ENCODE data around the gene ADCY1. TPM values are rescaled to one million over a fixed set of nuclear protein-coding genes. Genes with fewer than 3 reads are reported as not detected.
"Not testable (repeated sequence)": the region's sequence is repeated elsewhere in the genome, so short reads cannot be mapped to it uniquely, and the experiment has no call there.

ADCY1 gene
- polyA plus RNA-seq, 1 experiment = 0.15 TPM

GRCh38 chr7:45726883-45727282, 152.7 kb downstream of the ADCY1 start:
- no peak for DNase-seq (ENCODE audit: low read depth, low spot score)
- ChIA-PET POLR2A (no interaction called here), CTCF (no interaction called here)
- H3K4me3 ChIP-seq (ENCODE audit: low read depth, low read length) = no peak overlapping the region
- peaks cover 6% of the 10 kb centered on the region; the same call in 1 of the 2 replicates for H3K9me3 ChIP-seq (ENCODE audit: control insufficient read depth, insufficient read depth, low read length)
- H3K27me3 ChIP-seq (ENCODE audit: control insufficient read depth, insufficient read depth, low read length) = no peaks in the 10 kb centered on the region
- TF ChIP-seq CTCF (IDR thresholded peaks at IDR 0.05; ENCODE audit: low read depth, low read length) = no peak
- H3K27ac ChIP-seq (ENCODE audit: low read depth, low read length) = no peak overlapping the region

GRCh38 chr7:45731692-45732443, 157.7 kb downstream of the ADCY1 start:
- H3K27me3 ChIP-seq (ENCODE audit: control insufficient read depth, insufficient read depth, low read length); POLR2A ChIA-PET; H3K9me3 ChIP-seq (ENCODE audit: control insufficient read depth, insufficient read depth, low read length); CTCF ChIA-PET; H3K4me3 ChIP-seq (ENCODE audit: low read depth, low read length); H3K27ac ChIP-seq (ENCODE audit: low read depth, low read length): not testable (repeated sequence)
- DNase-seq (ENCODE audit: low read depth, low spot score) = peak; percentile 56

GRCh38 chr7:45738920-45739319, 164.8 kb downstream of the ADCY1 start:
- CTCF ChIA-PET; DNase-seq (ENCODE audit: low read depth, low spot score); POLR2A ChIA-PET; H3K27ac ChIP-seq (ENCODE audit: low read depth, low read length); H3K4me3 ChIP-seq (ENCODE audit: low read depth, low read length); H3K9me3 ChIP-seq (ENCODE audit: control insufficient read depth, insufficient read depth, low read length); H3K27me3 ChIP-seq (ENCODE audit: control insufficient read depth, insufficient read depth, low read length): not testable (repeated sequence)

GRCh38 chr7:45740573-45740972, 166.4 kb downstream of the ADCY1 start:
- H3K9me3 ChIP-seq (ENCODE audit: control insufficient read depth, insufficient read depth, low read length); CTCF ChIA-PET; POLR2A ChIA-PET; H3K27ac ChIP-seq (ENCODE audit: low read depth, low read length); DNase-seq (ENCODE audit: low read depth, low spot score); H3K27me3 ChIP-seq (ENCODE audit: control insufficient read depth, insufficient read depth, low read length); H3K4me3 ChIP-seq (ENCODE audit: low read depth, low read length): not testable (repeated sequence)

- H3K4me3 ChIP-seq (ENCODE audit: low read depth, low read length); POLR2A ChIA-PET; DNase-seq (ENCODE audit: low read depth, low spot score); H3K27ac ChIP-seq (ENCODE audit: low read depth, low read length); H3K9me3 ChIP-seq (ENCODE audit: control insufficient read depth, insufficient read depth, low read length); H3K27me3 ChIP-seq (ENCODE audit: control insufficient read depth, insufficient read depth, low read length): not testable (repeated sequence)
- CTCF ChIA-PET = interaction anchor here (0.8 kb wide), 1 partner anchor 85 kb away, joined by 3 read pairs; no protein-coding TSS in a partner anchor
- peak; percentile 45 for TF ChIP-seq CTCF (IDR thresholded peaks at IDR 0.05; ENCODE audit: low read depth, low read length)
Observed at GRCh38 chr7:45748976-45749375, 174.8 kb downstream of the ADCY1 start.

GRCh38 chr7:45751352-45751751, 177.2 kb downstream of the ADCY1 start:
- CTCF ChIA-PET, POLR2A ChIA-PET: not testable (repeated sequence)

GRCh38 chr7:45756333-45756732, 182.2 kb downstream of the ADCY1 start:
- H3K9me3 ChIP-seq (ENCODE audit: control insufficient read depth, insufficient read depth, low read length); H3K27me3 ChIP-seq (ENCODE audit: control insufficient read depth, insufficient read depth, low read length); POLR2A ChIA-PET; H3K27ac ChIP-seq (ENCODE audit: low read depth, low read length); H3K4me3 ChIP-seq (ENCODE audit: low read depth, low read length); CTCF ChIA-PET; DNase-seq (ENCODE audit: low read depth, low spot score): not testable (repeated sequence)

More at GRCh38 chr7:45751352-45751751, 177.2 kb downstream of the ADCY1 start:
- not testable (repeated sequence) for H3K27ac ChIP-seq (ENCODE audit: low read depth, low read length); H3K4me3 ChIP-seq (ENCODE audit: low read depth, low read length); DNase-seq (ENCODE audit: low read depth, low spot score); H3K27me3 ChIP-seq (ENCODE audit: control insufficient read depth, insufficient read depth, low read length); H3K9me3 ChIP-seq (ENCODE audit: control insufficient read depth, insufficient read depth, low read length)

Measured in AG04450 (cell line).